ENCODE measurements around the gene VWCE. TPM values are rescaled to one million over a fixed set of nuclear protein-coding genes. Genes with fewer than 3 reads are reported as not detected.
"Not testable (repeated sequence)": the region's sequence is repeated elsewhere in the genome, so short reads cannot be mapped to it uniquely, and the experiment has no call there.

Gene VWCE
- total RNA-seq, 1 donor from 2014 or later, result 0.73 TPM

DNA sequence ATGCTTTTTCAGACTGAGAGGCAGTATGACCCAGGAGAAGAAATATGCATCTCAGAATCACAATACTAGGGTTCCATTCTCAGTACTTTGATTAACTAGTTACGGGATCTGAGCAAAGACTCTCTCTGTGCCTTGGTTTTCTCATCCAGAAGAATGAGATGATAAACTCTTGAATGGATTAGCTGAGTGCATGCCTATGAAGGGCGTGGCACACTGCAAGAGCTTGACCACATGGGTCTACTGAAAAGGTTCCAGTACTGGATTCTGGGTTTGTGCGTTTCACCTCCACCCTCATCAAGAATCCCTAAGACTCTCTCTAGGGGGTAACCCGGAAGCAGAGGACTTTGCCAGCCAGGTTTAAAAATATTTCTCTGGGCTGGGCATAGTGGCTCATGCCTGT is 28.5 kb downstream of the VWCE start:
- intact Hi-C loops (cut with DNase I), result no loop called here
- no peak for ATAC-seq (ENCODE audit: poor library complexity)
- no peak for DNase-seq

DNA sequence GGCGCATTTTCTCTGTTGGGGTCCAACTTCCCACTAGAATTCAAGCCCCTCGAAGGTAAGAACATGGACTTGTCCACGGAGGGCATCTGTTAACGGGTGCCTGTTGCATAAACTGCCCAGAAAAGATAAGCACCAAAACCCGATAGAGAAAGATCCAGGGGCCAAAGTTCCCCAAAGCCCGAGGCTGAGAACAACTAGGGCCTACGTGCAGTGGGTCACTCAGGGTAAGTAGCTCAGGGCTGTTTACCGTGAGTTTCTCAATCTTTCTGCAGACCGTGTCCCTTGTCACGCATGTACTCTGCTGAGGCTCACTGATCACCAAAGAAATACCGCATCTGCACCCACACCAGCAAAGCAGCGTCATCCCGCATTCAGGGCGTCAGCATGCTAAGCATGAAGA is 29.8 kb downstream of the VWCE start:
- DNase-seq (no peak), ATAC-seq (ENCODE audit: poor library complexity) (no peak)
- intact Hi-C loops (cut with DNase I), result no loop called here

DNA sequence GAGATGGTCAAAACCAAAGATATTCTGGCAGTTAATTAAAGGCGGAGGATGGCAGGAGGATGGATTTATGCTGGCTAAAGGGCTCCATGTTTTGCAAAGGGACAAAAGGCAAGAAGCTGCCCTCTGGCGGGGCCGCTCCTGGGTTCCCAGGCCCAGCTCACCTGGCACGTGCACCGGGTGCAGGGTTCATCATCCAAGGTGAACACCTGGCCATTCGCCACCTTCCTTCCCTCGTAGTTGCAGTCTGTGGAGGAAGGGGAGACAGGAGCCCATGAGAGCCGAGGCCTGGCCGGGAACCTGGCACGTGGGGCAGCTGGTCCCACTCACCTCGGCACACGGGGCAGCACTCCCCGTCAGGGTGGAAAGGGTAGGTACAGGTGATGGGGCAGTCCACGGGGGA is 30.3 kb downstream of the VWCE start:
- DNase-seq (no peak), ATAC-seq (ENCODE audit: poor library complexity) (no peak)
- intact Hi-C loops (cut with DNase I), result no loop called here

DNA sequence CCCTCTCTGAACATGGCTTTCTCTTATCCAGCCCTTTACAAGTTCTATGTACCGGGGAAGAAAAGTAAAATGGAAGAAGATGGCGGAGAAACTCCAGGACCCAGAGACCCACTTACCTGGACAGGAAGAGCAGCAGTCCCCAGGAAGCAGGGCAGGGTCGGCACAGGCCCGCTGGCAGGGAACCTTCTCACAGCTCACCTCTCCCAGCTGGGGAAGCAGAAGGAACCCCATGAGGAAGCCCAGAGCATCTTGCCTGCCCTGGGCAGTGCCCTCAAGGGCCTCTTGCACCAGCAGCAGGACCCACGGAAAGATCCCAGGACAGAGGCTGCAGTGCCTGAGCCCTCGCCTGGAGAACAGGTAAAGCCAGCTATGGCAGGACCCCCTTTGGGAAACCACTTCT is 30.7 kb downstream of the VWCE start:
- DNase-seq, result no peak
- intact Hi-C loops (cut with DNase I), result no loop called here
- no peak for ATAC-seq (ENCODE audit: poor library complexity)

DNA sequence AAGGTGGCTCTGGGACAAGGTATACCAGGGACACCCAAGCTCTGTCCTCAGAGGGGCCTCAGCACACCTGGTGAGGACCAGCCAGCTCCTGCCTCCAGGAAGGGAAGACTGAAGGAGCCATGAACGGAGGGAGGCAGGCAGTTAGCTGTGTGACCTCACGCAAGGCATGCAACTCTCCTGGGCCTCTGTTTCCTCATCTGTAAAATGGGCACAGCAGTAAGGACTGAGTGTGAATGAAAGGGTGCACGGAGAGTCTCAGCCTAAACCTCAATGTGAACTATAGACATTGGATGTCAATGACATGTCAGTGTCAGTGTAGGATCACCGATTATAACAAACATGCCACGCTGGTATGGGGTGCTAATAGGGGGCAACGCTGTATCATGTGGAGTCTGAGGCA is 35.8 kb downstream of the VWCE start:
- ATAC-seq (ENCODE audit: poor library complexity), result no peak
- DNase-seq, result no peak
- intact Hi-C loops (cut with DNase I), result loop anchor here (10.0 kb wide), 1 partner anchor 125 kb away; no protein-coding TSS in a partner anchor

DNA sequence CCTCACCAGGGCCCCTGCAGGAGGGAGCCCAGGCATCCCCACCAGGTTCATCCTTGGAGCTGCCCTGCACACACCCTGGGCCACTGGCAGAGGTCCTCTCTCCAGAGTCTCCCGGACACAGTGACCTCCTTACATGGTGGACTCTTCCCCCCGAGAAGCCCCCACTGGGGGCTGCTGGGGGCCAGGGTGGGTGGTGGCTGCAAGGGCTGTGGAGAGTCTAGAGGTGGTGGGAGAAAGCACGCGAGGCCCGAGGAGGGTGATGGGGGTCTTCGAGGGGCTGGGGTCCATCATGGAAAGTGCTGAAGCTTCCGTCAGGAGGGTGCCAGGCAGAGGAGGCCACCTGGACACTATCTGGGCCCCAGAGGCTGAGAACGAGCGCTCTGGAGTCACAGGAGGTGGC is 36.6 kb downstream of the VWCE start:
- ATAC-seq (ENCODE audit: poor library complexity) (no peak), DNase-seq (no peak)
- intact Hi-C loops (cut with DNase I), result loop anchor here (10.0 kb wide), 1 partner anchor 126 kb away; no protein-coding TSS in a partner anchor

DNA sequence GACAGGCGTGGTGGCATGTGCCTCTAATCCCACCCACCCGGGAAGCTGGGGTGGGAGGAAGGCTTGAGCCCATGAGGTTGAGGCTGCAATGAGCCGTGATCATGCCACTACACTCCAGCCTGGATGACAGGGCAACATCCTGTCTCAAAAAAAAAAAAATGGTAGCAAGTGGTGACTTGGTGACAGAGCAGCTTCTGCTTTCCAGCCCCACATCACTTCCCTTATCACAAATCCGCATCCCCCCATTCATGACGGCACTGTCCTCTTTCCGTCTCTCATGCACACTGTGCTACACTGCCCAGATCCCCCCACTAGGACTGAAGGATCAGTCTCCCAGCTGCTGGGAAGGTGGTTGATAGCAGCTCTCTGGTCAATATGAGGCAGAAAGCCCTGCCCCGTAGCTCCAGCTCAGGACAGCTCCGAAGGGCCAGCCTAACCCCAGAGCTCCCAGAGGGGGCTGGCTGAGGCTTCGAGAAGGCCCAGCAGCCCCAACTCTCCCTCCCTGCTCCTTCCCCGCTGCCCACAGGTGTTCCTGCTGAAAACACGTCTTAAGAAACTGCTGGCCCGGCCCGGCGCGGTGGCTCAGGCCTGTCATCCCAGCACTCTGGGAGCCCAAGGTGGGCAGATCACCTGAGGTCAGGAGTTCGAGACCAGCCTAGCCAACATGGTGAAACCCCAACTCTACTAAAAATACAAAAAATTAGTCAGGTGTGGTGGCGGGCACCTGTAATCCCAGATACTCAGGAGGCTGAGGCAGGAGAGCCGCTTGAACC is 38.2 kb downstream of the VWCE start:
- ATAC-seq (ENCODE audit: poor library complexity), result no peak
- intact Hi-C loops (cut with DNase I), result loop anchor here (10.0 kb wide), 1 partner anchor 128 kb away; no protein-coding TSS in a partner anchor
- DNase-seq, result no peak

DNA sequence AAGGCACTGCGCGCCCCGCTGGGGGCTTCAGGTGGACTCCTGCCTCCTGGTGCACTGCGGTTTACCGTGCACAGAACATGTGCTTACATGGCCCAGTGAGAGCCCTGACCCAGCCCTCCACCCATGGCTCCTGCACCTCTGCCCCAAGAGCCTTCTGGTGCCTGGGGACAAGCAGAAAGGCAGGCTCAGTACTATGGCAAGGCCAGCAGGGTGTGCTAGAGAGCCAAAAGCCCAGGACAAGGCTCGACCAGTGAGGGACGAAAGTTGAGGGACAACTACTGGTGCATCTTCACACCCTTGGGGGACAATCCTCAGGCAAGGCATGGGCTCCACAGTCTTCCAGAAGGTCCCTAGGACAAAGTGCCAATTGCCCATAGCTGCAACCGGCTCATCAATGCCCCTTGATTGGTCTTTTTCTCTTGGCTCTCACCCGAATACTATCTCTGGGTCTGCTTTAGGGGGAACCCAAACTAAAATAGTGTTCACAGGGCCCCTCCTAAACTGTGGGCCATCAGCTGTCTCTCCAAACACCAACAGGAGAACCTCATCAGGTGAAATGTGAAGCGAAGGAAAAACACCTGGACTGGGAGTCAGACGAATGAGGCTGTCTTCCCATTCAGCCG is 40.6 kb downstream of the VWCE start:
- DNase-seq (peak; percentile 70), ATAC-seq (ENCODE audit: poor library complexity) (peak; percentile 52)
- intact Hi-C loops (cut with DNase I), result loop anchor here (10.0 kb wide), 1 partner anchor 130 kb away; no protein-coding TSS in a partner anchor

DNA sequence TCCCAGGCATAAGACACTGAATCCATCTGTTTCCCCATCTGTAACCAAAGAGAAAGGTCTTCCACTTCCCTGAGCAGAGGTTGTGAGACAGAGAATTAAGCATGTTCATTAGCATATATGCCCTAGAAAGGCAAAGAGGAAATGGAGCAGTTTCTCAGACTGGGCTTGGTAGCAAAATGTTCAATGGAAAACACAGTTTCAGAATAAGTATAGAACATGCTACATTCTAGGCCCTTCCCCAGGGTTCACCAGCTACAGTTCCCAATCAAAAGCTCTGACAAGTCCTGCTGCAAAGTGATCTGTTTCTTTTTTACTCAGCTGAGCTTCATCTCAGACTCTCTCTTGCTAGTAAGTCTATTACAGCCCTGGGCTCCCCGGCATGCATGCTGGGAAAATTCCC is 42.8 kb downstream of the VWCE start:
- intact Hi-C loops (cut with DNase I), result loop anchor here (10.0 kb wide), 1 partner anchor 132 kb away; no protein-coding TSS in a partner anchor
- not testable (repeated sequence) for DNase-seq; ATAC-seq (ENCODE audit: poor library complexity)

DNA sequence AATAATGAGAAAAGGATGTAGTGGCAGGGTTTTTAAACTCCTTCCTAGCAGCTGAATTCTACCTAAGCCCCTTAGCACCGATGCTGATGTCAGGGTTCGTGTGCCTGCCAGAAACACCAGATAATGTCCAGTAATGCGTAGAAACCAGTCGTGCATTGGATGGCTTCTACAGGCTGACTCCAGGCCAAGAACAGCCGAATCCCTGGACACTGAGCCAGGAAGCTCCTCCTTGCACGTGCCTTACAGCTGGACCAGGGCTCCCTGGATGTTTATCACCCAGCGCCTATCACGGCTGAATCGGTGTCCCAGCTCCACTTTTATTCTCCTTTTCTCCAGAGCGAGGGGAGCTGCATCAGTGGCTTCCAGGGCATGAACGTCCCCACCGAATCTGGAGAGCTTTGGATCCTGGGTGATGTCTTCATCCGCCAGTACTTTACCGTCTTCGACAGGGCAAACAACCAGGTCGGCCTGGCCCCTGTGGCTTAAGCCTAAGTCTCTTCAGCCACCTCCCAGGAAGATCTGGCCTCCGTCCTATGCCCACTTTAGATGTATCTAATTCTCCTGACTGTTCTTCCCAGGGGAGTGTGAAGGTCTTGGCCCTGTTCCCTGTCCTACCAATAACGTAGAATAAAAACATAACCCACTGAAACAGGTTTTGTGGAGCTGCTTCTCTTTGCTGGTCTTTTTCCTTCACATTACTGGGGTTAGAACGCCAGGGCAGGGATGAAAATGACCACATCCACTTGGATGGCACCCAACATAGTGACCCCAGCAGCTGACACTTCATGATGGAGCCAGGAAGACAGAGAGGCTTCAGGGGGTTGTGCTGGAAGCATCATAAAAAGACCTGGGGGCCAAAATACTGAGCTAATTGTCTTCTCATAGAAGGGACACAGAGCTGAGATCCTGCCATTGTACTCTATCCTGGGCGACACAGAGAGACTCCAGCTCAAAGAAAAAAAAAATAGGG is 44.0 kb downstream of the VWCE start:
- DNase-seq, result peak; percentile 76
- intact Hi-C loops (cut with DNase I), result loop anchor here (10.0 kb wide), 1 partner anchor 134 kb away; no protein-coding TSS in a partner anchor
- peak; percentile 76 for ATAC-seq (ENCODE audit: poor library complexity)

DNA sequence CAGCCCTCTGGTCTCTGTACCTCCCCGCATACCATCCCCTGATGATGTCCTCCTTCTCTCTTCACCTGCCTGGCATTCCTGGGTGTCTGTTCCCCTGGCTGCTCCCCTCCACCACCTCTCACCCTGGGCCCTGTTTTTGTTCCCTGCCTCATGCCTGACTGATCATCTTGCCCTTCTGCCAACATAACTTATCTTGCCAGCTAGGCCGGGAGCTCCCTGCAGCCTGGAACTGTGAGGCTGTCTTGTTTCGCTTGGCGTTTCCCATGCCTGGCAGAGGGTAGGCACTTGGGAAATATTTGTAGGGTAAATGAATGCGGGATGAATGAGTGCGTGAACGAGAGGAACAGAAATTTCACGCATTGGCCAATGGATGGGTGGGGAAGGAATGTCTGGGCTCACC is 45.9 kb downstream of the VWCE start:
- intact Hi-C loops (cut with DNase I); DNase-seq: not testable (repeated sequence)
- peak; percentile 45 for ATAC-seq (ENCODE audit: poor library complexity)

DNA sequence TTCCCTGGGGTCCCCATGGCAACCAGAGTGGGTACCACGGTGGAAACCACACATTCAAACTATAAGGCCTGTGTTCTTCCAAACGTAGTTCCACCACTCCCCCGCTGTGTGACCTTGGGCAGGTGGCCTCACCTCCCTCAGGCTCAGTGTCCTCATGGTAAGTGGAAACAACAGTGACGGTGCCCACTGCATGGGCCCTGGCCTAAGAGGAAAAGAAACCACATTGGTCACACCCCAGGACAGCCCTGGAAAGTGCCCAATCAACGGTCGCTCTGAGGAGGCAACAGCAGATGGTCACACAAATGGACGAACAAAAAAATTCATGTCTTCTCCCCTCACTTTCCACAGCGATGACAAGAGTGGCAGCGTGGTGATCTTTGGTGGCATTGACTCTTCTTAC is 47.0 kb downstream of the VWCE start:
- DNase-seq; ATAC-seq (ENCODE audit: poor library complexity); intact Hi-C loops (cut with DNase I): not testable (repeated sequence)

DNA sequence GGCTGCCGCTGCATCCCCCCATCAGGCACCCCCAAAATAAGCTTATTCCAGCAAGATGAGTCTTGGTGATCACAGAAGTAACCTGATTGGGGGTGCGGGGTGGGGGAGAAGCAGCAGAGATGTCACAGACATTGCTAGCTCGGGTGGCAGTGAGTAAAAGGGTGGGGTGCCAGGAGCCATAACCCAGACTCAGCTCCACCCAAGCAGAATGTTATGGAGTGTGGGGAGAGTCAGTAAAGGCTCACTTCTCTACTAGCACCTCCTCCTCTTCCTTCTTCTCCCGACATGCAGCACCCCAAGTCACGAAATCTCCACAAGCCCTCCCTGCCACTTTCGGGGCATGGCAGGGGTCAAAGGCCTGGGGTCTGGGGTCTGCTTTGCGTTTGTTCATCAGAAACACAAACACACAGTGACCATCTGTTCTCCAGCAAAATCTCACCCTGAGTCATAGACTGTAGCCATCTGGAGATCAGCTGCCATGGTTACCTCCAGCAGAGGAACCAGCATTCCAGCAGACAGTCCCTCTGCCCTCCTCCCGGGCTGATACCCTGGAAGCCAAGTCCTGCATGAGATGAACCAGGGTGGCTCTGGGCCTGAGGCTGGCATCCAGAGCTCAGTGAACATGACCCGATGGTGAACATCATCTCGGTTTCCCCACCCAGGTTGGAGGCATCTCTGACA is 49.7 kb downstream of the VWCE start:
- DNase-seq; intact Hi-C loops (cut with DNase I); ATAC-seq (ENCODE audit: poor library complexity): not testable (repeated sequence)

DNA sequence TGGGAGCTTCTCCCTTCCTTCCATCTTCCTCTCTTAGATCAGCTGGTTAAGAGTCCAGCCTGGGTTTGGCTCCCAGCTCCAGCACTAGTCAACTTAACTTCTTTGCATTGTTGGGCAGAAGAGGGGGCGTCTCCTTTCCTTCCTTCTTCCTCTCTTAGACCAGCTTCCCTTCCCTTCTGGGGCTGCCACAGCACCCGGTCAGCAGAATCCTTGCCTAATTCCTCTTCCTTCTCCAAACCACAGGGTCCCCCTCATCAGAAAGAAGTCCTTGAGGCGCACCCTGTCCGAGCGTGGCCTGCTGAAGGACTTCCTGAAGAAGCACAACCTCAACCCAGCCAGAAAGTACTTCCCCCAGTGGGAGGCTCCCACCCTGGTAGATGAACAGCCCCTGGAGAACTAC is 53.6 kb downstream of the VWCE start:
- DNase-seq; intact Hi-C loops (cut with DNase I): not testable (repeated sequence)
- ATAC-seq (ENCODE audit: poor library complexity), result peak; percentile 60

DNA sequence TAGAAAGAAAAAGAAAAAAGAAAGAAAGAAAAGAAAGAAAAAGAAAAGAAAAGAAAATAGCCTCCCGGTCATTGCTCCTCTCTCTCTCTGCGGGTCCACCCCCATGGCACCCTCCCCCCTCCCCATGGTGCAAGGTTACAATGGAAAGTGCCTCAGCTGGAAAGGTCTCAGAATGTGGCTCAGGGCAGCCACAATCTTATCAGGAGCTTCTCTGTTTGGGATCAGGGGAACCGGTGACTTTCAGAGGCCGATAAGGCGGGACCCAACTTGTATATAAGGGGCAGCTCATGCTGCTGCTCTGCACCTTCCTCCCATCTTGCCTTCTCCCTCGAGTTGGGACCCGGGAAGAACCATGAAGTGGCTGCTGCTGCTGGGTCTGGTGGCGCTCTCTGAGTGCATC is 54.2 kb downstream of the VWCE start, which contains the start of gene PGA5:
PGA5 (plus strand) TSS at position 301 of the 400 bp plus-strand sequence; CDS start at position 353, 52 bp downstream.
- intact Hi-C loops (cut with DNase I); DNase-seq; ATAC-seq (ENCODE audit: poor library complexity): not testable (repeated sequence)

DNA sequence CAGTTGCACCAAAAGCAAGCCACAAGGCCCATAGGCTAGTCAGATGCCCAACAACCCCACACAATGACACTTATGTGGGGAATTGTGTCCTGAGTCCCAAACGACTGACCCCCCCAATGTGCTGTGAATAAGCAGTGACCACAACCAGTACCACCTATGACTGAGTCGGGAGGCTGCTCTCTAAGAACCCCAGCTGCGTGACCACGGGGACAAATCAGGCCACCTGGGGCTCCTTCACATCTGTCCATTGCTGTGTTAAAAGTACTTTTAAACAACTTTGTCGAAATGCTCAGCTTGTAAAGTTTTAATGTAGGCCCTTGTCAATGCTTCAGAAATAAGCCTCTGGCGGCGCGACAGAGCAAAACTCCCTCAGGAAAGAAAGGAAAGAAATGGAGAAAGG is 54.8 kb downstream of the VWCE start:
- ATAC-seq (ENCODE audit: poor library complexity); intact Hi-C loops (cut with DNase I); DNase-seq: not testable (repeated sequence)

DNA sequence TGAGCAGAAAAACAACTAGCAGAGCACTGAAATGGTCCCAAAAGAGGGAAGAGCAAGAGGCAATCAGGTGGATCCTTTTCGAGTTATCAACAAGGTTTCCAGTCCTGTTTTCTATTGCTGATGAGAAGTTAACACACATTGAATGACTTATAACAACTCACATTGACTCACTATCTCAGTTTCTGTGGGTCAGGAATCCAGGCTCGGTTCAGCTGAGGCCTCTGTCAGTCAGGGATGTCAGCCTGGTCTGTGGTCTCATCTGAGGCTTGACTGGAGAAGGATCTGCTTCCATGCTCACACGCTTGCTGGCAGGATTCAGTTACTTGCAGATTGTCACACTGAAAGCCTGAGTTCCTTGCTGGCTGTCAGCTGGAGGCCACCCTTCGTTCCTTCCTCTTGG is 58.0 kb downstream of the VWCE start:
- intact Hi-C loops (cut with DNase I); ATAC-seq (ENCODE audit: poor library complexity); DNase-seq: not testable (repeated sequence)

DNA sequence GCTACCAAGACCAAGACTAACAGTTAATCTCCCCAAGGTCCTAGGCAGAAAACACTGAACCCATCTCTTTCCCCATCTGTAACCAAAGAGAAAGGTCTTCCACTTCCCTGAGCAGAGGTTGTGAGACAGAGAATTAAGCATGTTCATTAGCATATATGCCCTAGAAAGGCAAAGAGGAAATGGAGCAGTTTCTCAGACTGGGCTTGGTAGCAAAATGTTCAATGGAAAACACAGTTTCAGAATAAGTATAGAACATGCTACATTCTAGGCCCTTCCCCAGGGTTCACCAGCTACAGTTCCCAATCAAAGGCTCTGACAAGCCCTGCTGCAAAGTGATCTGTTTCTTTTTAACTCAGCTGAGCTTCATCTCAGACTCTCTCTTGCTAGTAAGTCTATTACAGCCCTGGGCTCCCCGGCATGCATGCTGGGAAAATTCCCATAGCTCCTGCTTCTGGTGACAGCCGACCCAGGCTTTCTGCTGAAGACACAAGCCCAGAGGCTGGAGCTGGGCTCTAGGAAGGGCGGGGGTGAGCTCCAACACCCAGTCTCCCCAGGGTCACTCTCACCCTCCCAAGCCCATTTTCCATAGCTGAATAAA is 62.5 kb downstream of the VWCE start:
- ATAC-seq (ENCODE audit: poor library complexity); intact Hi-C loops (cut with DNase I); DNase-seq: not testable (repeated sequence)
